Activated CD4-positive, CD25-positive, alpha-beta regulatory T cell treated with anti-CD3 and anti-CD28 coated beads, Interleukin-2, amount 50 U/mL, for 16 hours (primary cell): Measurements from ENCODE around the gene TRAM2.

Source experiments
- DNase-seq: peaks from one replicate; pipeline ENCODE4 v3.0.0-alpha.2; 2020; ENCODE audit warnings: low read depth, low spot score

The TRAM2 gene

DNA sequence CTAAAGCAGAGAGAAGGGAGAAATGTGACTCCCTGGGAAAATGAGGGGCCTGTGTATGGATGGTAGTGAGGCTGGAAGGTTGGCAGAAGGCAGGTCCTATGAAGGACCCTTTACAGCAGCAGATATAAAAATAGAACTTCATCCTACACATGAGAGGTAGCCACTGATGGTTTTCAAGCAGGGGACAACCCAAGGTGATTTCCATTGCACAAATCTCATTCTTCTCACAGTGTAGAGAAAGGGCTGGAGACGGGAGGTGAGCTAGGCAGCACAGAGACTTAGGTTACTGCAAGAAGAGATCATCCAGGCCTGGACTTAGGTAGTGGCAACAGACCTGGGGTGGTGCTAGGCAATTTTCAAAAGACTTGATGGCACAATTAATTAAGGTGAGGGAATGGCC, 30.7 kb downstream of the TRAM2 start:
- no peak for DNase-seq

DNA sequence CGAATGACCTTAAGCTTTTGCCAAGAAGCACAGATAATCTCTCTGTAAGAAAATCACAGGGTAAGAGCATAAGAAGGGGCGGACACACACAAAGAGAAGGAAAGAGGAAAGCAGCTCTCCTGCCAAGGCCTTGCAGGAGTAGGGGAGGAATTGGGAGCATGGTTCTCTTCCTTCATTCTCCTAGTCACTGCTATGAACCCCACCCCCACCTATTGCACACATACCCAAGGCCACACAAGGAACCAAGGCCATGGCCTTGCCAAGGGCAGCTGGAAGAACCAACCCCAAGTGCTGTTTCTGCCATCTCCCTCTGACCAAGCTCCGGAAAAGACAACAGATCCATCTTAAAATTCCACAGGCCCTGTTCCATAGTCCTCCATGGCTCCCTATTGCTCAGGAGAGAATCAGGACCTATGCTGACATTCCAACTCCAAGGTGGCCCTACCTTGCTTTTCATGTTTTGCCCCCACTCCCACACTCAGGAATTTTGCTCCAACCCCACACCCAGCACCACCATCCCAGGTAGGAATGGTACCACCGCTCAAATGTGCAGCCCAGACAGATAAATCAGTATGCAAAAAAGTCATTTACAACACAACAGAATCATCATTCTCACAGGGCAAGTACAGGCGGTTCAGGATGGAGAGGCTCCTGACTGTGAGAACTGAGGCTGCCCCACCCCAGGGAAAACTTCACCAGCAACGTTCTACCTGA, 31.3 kb downstream of the TRAM2 start:
- no peak for DNase-seq

DNA sequence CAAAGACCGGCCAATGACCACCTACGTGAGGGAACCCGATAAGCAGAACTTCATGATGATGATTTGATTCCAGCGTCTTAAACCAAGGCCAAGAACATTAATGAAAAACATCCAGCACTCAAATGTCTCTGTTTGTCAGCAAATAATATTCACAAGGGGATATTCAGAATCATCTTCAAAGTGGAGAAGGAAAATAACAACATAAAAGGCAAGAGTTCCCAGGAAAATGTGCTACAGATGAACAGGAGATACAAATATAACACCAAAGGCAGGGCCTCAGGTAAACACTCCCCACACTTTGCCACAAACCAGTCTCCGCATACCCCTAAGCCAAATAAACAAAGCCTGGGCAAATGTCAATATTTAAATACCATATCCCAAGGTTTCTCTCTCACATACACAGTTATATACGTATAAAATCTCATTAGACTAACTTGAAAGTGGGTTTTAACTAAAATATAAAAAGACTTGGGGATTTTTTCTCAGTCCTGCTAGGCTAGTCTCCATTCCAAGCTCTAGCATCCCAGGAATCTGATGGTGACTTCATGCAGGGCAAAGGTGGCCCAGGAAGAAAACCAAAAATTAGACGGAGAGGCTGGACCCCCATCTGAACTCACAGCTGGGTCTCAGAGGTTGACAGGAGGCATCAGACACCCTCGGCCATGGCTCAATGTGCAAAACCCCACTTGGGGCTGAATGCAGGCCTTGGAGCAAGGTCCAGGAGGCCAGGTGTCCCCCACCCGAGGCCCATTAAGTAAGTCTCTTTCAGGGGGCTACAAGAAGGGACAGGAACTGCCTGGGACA, 32.1 kb downstream of the TRAM2 start:
- DNase-seq = no peak

DNA sequence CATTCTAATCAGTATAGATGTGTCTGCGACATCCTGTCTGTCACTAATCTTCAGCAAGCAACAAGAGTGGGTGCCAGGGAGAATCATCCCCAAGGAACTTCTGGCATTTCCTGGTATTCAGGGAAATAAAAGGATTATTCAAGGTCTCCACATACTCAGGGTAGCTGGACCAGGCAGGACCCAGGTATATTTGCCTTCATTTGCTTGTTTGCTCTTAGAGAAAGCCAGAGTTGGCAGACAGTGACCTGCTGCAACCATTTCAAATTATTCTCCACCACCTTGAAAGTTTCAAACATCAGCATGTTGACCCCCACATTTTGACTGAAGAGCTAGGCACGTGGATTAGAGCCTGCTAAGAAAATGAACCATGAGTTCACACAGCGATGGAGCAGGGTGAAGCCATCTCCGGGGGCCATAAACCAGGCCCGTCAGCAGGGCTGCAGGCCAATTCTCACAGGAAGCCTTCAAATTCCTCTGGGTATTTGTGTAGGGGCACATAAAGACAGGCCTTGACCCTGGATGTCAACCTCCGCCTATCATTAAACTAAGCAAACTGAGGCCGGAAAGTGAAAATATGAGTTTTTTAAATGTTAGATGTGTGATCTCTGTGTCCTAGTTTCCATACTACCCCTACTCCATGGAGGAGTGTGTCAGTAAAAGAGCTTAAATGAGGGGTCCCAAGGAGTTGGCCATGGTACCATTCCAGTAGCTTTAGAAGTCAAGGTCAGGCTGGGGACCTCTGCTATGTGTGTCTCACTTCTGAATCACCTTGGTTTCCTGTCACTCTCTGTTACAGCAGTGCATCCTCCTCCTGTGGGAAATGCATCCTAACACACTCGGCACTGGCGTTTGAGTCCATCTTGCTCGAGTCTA, 32.9 kb downstream of the TRAM2 start:
- DNase-seq = no peak

DNA sequence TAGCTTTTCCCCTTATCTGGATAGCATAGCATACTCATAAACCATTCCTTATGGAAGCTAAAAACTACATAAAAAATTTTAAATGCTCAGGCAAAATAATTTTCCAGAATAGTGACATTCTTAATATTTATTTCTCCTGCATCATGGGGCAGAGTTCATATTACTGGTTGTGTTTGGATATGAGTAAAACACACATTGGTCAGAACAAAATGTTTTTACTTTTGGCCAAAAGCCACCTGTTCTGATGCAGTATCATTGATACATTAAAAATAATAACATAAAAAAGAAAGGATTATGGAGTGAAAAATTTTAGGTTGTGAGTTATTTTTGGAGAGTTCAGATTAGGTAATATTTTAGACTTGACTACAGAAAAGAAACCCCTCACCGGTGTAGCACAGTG, 33.6 kb downstream of the TRAM2 start:
- no peak for DNase-seq

DNA sequence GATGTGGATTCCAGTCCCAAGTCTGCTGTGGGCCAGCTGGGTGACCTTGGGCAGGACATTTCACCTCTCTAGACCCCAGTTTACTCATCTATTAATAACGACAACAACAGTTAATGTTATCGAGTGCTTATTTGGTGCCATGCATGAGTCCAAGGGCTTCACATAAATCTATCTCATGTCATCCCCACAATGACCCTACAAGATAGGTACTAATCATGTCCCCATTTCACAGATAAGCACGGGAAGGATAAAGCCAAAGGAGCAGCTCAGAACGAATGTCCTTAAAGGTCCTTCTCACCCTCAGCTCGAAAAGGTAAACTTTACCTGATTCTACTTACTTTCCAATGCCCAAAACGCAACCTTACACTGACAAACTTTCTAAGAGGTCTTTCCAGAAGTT, 35.7 kb downstream of the TRAM2 start:
- no peak for DNase-seq

DNA sequence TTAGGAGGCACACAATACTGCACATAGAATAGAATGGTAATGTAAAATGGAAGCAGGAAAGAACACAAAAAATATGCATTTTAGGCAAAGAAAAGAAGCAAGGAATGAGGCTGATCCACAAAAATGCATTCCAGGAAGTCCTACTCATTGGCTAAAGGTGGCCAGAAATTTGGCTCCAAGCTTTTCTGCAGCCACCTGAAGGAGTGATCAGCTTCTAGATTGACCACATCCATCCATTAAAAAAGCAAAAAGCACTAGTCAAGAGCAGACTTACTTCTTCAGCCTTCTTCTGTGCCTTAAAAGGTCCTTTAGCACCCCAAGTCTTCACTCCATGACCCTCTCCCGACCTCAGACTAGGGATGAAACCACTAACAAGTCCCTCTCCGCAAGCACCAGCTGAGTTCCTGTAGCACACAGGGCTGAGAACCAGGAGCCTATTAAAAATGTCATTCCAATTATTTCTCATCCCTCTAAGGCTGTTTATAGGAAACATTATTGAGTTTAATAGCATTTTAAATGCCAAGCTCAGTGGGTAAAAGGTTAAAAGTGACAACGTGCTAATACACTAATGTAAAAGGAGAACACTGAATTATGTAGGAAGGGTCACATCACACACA, 36.5 kb downstream of the TRAM2 start:
- DNase-seq = no peak

DNA sequence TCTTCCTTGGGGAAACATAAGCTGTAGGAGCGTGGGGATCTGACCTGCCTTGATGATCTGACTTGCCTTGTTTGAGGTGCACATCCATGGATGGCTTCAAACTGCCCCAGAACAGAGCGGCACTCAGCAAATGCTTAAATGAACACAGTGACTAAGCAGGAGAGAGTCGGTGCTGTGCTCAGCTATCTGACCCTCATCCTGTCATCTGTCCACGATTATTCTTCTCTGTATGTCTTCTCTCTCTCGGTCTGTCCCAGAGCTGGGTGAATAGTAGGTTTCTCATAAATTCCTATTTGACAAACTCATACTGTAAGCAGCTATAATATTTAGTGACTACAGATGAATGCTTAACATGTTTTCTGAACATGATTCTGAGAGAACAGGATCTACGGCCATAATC, 37.3 kb downstream of the TRAM2 start:
- DNase-seq = no peak

DNA sequence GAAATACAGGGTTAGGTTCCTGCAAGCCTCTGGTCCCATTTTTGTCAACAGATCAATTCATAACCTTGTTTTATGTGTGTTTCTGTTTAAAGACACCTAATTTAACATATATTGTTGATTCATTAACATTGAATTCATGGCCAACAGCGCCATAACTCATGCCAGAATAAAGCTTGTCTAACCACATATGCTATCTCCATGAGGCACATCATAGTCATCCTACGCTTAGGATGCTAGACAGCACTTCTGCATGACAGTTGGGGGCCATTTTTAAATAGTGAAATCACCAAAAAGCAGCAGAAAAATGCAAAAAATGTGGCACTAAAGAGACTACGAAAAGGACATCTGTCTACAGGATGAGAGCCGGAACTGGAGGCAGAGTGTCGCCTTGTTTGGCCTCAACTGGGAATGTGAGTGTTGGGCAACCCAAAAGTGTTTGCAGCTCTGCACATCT, 37.9 kb downstream of the TRAM2 start:
- DNase-seq = no peak

DNA sequence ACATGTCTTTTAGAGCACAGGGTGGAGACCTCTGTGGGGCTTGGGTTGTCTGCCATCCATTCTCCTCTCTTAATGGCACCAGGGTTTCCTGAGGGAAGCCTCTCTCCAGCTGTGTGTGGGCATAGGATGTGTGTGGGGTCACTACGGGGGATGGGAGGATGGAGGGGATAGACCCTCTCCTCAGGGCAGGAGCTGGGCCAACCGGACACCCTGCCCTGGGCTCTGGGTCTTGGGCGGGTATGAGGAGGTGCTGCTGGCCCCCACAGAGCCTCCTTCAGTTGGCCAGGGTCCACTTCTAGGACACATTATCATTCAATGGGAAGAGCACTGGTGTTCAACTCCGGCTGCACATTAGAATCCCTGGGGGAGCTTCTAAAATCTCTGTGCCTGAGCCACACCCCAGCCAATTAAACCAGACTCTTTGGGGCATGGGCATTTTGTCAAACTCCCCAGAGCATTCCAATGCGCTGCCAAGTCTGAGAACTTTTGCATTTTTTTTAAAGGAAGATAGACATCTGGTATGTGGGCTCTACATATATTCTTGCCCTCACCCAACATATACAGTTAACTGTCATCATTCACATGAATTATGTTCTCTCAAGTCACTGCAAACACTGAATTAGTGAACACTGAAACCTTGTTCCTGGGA, 38.5 kb downstream of the TRAM2 start:
- DNase-seq = no peak

DNA sequence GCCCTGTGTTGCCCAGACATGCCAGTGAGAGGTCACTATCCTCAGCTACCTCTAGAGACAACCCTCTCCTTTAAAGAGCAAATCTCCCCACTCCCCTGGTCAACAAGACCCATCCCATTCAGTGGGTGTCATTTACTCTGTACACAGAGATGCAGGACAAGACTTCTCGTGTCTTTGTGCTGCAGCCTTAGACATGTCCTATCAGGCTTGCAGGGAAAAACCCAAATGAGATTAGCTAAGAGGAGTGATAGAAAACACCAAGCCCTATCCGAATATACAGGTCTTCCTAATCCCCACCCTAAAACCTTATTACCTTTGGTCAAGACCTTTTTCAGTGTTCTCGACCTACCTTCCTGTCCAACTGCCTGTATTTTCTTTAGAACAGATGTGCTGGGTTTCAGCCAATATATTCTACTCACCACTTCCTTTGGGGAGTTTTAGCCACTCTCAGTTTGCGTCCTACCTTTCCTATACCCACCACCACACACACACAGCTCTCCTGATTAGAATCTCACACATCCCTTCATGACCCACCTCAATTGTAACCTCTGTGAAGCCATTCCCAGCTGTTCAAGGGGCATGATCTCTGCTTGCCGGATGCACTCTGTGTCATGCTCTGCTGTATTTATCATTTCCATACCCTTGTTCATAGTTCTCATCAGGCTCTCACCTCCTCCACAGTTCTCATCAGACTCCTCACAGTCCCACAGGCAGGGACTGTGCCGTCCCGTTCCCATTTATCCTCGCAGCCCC, 39.7 kb downstream of the TRAM2 start:
- DNase-seq = no peak

DNA sequence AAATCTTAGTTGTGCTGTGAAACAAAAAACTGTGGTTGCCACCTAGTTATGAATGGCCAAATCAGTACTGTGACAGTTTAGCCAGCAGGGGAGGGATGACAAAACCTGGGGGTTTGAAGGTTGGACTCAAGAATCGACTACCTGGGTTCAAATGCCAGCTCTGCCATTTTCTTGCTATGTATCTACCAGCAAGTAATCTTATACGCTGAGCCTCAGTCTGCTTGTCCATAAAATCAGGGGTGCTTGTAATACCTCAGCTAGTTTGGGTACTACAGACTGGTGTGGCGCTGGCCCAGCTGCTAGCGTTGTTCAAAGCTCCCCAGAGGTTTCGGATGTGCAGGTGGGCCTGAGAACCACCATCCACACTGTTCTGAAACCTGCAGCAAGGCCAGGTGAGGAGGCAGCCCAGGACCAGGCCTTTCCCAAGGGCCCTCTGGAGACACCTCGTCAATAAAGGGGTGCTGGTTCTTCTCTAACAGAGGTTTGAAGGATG, 40.4 kb downstream of the TRAM2 start:
- no peak for DNase-seq

DNA sequence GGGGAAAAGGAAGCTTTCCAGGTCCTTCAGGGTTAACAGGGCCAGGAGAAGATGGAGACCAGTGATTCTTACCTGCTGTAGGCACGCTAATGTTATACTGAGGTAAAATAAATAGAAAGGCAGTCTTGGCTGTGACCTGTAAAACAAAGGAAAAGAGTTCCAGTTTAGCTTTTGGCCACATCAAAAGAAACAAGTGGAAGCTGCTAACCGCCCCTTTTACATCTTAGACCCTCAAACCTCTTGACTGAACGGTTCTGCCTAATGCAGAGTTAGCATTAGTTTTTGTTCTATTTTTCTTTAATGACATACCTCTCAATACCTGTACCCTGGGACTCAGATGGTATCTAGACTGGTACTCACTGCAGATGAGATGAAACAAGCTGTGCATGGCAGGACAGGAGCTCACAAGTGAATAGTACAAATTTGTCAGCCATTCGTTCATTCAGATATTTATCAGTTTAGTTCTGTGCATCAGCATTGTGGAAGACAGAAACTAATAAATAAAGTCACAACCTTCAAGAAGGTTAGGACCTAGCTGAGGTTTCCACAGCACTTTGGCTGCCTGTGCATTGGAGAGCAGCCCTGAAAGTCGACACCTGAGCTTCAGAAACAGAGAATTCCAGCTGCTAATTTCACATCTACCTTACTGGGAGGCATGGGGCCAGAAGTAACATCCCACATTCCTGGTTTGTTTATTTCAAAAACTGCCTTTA, 41.0 kb downstream of the TRAM2 start:
- no peak for DNase-seq

DNA sequence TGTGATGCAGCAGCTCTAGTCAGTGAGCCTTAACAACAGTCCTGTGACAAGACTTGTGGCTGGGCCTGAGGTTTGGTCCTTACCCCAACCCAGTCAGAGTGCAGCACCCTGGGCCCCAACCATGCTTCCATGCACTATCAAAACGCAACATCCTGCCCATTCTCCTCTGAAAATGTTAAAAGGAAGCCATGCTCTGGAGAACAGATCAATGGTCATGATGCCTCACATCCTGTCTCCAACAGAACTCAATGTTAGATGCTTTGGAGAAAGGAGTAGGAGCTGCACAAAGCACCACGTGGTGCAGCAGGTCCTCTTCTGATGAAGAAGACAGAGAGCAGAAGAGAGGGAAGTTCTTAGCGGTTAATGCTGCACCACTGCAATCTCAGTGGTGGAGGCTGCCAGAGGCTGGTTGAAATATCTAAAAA, 41.9 kb downstream of the TRAM2 start:
- no peak for DNase-seq

DNA sequence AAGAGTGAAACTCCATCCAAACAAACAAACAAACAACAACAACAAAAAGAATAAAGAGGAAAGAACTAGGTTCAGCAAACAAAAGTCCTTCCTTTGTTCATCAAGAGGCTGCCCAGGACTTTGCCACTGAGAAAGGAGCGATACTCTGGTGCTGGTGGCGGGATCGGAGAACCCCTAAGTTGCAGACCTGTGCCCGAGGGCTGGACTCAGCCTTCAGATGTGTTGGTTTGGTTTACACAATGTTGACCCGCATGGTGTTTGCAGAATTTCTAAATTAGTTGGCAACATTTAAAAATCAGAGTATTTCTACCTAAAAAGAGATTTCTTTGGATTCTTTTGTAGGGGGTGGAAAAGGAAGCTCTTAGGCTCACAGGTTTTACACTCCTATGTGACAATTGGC, 42.5 kb downstream of the TRAM2 start:
- DNase-seq = no peak

DNA sequence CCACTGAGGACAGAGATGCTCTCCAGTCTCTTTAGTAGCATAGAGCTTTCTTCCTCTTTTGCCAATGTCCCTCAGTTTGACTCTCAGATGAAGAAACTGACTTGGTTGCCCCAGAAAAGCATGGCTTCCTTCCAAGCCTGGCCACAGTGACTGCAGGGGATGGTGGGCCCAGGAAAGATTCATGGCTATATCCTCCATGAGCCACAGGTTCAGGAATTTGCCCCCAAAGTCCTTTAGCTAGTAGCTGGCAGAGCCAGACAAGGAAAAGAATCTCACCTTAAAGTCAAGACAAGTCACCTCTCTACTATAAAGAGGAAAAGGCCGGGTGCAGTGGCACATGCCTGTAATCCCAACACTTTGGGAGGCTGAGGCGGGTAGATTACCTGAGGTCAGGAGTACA, 43.4 kb downstream of the TRAM2 start:
- DNase-seq = no peak

DNA sequence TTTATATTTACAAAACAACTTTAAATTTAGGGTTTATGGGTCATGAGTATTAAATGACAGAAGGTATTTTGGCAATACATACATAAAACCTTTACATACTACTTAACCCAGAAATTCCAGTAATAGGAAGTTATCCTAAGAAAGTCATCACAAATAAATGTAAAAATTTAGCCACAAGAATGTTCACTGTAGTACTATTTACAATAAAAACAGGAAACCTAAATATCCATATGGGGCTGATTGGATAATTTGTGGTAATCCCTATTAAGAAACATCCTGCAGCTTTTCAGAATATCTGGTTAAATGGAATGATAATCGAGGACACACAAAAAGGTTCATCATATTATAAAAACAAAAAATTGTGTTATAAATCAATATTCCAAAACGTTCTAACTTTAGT, 44.4 kb downstream of the TRAM2 start:
- DNase-seq = no peak

DNA sequence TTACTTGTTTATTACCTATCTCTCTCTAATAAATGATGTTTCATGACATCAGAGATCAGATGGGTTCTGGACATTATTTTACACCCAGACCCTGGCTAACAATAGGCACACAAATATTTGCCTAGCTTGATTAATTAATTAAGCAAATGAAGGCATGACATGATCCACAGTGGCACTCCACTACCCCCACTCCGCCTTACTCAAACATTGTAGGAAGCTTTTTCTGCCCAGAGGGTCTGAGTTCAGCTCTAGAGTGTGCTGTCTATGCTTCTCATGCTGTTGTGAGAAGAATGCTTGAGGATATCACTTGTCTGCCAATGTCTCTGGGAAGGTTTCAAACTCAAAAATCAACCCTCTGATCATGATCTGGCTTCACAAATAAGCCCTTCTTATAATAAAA, 45.0 kb downstream of the TRAM2 start:
- DNase-seq = no peak

DNA sequence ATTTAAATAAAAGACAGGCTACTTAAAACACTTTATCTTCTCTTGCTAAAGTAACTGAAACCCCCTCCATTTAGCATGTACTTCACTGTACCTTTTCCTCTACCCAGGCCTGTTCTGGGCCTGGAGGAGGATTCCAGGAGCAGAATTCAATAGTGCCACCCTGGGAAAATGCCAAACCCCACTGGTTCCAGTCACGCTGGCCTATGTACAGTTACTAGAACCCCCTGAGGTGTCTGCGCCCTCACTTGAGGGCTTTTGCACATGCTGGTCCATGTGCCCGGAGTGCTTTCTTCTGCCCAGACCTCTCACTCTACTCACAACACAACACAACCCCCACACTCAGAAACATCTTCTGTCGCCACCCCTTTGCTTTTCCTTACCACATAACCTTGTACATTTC, 45.5 kb downstream of the TRAM2 start:
- no peak for DNase-seq

DNA sequence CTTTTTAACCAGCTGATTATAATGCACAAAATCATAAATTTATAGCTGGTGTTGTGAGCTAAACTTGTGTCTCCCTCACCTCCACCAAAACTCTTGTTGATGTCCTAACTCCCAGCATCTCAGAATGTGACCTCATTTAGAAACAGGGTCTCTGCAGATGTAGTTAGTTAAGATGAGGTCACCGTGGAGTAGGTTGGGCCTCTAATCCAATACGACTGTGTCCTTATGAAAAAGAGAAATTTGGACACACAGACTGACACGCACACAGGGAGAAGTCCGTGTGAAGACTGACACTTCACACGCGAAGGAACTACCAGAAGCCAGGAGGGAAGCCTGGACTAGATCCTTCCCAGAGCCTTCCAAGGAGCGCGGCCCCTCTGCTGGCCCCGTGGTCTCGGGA, 46.5 kb downstream of the TRAM2 start:
- DNase-seq = no peak
